GM19035 (cell line): ENCODE data around the gene CCDC141.

ENCODE experiments used
- ATAC-seq: cut with Tn5 transposase; IDR thresholded peaks from one replicate; pipeline ENCODE4 v1.9.1; 2021; ENCODE audit not compliant: unreplicated experiment

The CCDC141 gene

DNA sequence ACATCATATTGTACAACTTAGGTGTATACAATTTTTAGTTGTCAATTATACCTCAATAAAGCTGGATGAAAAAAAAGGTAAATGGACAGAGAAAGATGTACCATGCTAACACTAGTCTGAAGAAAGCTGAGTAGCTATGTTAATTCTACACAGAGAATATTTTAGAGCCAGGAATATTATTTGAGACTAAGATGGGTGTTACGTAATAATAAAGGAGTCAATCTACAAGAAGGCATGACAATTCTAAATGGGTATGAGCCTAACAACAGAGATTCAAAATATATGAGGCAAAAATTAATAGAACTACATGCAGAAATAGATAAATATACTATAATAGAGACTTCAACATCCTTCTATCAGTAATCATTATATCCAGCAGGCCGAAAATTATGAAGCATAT, 69.1 kb downstream of the CCDC141 start:
- no peak for ATAC-seq

DNA sequence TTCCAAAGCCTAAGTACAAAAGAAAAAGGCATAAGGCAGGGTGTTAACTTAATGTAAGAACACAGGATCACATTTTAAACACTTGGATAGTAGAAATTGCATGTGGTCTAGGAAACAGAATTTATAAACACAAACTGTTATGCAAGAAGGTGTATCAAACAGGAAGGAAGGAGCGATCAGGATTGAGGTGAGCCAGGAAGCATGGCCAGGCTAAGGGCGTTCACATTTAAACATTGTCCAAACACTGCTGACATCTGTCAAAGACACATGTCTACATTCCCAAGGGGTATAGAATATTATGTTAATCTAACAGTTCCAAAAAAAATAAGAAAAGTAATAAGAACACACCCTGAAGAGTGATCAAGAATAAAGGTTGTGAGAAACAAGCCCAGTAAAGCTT, 71.3 kb downstream of the CCDC141 start:
- no peak for ATAC-seq

- ATAC-seq = no peak
These were observed 73.6 kb downstream of the CCDC141 start for GRCh38 chr2:178976351-178976750.

GRCh38 chr2:178962805-178963433, 87.0 kb downstream of the CCDC141 start:
- ATAC-seq = no peak

GRCh38 chr2:178962152-178962551, 87.8 kb downstream of the CCDC141 start:
- ATAC-seq = no peak

DNA sequence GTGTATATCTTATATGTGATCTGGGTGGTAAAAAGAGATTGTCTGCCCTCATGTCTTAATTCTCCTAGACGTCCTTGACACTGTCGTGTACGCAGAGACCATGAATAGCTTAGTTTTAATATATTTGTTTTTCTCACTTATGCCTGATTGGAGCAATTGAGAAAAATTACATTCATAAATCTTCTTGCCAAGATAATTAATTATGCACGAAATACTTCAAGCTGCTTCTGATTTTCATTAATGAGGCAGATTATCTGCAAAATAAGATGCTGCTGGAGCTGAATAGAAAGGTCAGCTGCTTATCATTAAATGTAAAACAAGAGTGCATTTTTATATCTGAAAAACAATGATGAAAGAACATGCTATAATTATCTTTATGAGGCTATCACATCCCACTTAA, 95.9 kb downstream of the CCDC141 start:
- ATAC-seq = no peak

GRCh38 chr2:178951266-178952006, 98.5 kb downstream of the CCDC141 start:
- no peak for ATAC-seq

DNA sequence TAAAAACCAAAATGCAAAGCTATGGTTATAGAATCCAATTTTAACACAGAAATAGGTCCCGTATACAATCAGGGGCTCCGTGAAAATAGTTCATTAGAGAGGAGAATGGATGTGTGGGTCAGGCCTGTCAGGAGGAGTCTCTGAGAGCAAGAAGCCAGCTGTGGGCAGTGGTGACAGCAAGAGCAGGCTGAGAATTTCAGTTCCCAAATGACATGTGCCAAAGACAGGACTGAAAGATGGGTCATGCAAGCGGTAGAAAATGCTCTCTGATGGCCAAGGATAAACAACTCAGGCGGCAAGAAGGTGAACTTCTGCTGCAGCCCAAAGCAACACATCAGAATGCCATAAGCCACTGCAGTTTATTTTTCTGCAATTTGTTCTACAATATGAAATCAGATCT, 100.4 kb downstream of the CCDC141 start:
- ATAC-seq = no peak

- ATAC-seq = no peak
These were observed 100.8 kb downstream of the CCDC141 start for GRCh38 chr2:178949151-178949550.

DNA sequence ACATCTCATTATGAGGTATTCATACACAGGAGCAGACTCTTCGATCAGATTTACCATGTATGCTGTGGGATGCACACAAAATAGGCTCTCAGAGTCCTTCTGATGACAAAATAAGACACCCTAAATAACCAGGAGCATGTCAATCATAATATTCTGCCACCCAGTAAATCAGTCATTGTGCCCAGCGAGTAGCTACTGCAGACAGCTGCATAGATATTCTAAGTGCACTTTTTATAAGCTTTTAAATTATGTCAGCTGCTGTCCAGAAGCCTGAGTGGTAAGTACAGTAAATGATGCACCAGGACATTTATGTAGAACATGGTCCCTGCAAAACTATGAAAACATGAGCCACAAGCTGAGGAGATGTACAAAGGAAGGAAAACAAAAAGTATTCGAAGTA, 102.9 kb downstream of the CCDC141 start:
- ATAC-seq = no peak

DNA sequence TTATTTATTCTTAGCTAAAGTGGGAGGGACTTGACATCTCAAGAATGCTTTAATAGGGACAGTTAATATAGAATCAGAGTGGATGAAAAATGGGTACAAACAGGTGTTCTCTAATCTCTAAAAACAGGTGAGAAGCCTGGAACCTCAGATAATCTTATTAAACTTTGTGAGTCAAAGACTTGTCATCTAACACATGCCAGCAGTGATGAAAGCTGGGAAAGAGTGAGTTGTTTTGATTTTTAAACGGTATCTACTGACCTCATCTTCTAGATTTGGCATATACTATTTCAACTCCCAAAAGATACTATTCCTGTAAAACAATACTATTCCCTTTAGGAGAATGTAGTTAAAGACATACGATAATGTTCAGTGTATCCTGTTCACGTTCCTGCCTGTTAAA, 103.4 kb downstream of the CCDC141 start:
- ATAC-seq = no peak

- ATAC-seq = no peak
These were observed 106.2 kb downstream of the CCDC141 start for GRCh38 chr2:178943745-178944144.

GRCh38 chr2:178934571-178934970, 115.4 kb downstream of the CCDC141 start:
- no peak for ATAC-seq

DNA sequence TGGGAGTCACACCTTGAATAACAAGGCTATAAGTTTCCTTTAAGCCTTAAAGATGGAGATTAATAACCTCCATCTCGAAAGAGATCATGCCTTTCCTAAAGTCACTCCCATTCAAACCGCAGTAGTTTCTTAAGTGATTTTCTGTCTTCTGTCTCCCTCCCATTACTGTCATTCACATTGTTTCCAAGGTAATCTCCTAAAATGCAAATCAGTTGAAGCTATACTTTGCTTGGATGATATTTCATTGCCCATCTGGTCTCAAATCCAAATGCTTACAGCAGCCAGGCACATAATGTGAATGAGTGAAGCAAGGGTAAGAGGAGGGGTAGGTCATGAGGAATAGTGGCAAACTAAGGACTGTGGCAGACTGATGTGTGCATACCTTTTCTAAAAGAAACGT, 116.4 kb downstream of the CCDC141 start:
- ATAC-seq = no peak

DNA sequence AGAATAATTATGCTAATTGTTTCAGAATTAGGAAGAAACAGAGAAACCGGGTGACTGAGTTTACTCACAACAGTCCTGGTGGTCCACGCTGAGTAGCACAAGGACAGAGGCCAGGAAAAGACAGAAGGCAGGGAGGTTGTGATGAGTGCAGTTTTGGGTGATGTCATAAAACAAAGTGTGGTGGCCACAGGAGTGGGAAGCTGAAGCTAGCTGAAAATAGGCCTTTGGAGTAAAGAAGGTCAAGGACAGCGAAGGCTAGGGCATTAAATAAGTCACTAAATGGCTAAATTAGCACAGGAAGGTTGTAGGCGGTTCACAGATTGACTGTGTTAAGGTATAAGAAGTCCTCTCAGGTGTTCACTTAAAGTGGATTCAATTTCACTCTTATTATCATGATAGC, 121.9 kb downstream of the CCDC141 start:
- ATAC-seq = peak; percentile 64

GRCh38 chr2:178927173-178927572, 122.8 kb downstream of the CCDC141 start:
- ATAC-seq = no peak

- ATAC-seq = no peak
These were observed 125.1 kb downstream of the CCDC141 start for GRCh38 chr2:178924817-178925216.

DNA sequence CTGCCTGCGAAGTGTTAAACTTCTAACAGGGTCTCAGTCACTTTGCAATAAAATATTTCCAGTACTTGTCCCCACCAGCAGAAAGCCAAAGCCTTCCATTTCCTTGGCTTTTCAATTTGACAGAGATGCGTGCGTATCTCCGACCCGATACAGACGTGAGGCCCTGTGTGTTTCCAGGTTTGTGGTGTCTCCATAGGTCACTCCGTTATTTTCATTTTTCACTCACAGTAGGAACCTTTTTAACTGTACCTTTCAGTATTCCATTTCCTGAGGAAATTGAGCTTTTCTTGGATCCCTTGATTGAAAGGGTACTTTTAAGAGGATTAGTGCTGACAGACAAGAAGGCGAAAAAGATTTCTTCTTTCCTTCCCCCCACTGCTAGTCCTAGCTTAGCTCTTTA, 126.4 kb downstream of the CCDC141 start:
- ATAC-seq = no peak

DNA sequence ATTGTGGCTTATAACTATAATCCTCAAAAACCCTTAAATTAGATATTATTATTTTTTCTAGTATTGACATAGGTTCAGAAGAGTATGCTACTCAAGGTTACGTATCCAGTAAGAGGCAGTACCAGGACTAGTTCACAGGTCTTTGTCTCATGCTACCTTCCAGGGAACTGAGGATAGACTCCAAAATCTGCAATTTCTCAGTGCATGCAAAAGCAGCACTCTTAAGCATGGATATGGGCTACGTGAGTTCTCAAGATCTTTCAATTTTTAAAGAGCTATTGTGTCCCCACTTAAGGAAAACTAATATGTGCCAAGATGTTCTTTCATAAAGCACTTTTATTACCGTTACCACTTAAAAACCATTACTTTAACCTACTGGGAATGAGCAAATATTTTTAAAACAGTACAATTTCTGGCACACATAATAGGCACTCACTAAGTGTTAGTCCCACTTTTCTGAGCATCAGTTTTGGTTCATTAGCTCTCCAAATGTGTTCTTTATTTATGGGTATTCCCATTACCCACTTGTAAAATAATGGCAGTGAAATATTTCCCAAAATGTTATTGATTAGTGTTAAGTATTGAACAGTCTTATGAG, 128.9 kb downstream of the CCDC141 start:
- ATAC-seq = no peak

DNA sequence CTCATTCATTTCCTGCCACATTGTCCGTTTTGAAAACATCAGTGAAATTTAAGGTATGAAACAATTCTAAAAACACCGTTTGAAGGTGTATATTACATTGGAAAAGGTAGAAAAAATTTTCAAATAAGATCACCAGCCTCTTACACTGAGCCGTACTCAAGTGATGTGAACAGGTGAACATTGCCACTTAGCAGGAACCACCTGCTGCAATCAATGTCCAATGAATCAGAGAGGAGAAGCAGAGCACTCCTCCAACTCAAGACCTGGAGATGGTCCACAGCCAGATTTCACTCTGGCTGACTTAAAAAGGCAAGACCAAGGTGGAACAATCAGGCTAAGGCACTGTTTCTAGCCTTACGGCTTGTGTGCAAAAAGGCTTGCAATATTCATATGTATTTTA, 132.4 kb downstream of the CCDC141 start:
- no peak for ATAC-seq

DNA sequence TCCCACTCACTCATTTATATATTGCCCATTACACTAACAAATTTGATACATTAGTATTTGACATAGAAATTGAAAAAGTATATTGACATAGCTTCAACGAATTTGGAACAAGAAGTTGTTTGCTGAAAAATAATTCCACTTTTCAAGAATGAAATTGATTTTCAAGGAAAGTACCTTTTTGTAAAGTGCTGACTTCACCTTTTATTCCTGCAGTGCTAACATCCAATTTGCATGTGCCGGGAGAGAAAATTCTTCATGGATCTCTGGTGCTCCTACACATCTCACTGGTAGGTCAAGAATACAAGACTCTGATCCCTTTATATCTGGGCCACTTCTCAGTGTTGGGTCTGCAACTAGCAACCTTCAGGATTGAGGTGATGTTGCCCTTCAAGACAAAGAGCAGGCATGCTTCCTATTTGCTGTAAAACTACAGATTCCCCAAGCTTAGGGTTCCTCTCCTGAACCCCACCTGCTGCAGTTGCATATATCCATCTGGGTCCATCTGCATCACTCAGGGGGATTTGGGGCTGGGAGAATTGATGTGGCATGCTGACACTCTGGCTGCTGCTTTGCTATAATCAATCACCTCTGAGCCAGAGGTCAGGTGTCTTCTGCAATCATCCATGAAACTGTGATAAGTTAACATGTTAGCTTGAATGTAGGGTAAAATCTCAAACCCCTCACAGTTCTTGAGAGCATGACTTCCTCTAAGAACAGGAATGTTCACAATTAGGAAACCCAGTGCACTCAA, 134.3 kb downstream of the CCDC141 start:
- no peak for ATAC-seq
